Parathyroid adenoma (tissue), 2 donors: ENCODE data around the gene C1QL2.

Experiments used
- H2AFZ ChIP-seq: fragments of 300-600 bp; sonication (generic); one replicate; pipeline ENCODE4 v1.7.0; 2017; ENCODE audit warnings: antibody characterized with exemption, mild to moderate bottlenecking
- H3K27ac ChIP-seq: fragments of 300-600 bp; sonication (generic); one replicate; pipeline ENCODE4 v1.7.0; 2017
- H3K27me3 ChIP-seq: fragments of 300-600 bp; sonication (generic); one replicate; pipeline ENCODE4 v1.7.0; 2017; ENCODE audit warnings: low read length; ENCODE audit not compliant: control insufficient read depth, insufficient read depth
- H3K36me3 ChIP-seq: fragments of 300-600 bp; sonication (generic); one replicate; pipeline ENCODE4 v1.7.0; 2017; ENCODE audit warnings: low read length; ENCODE audit not compliant: control insufficient read depth, insufficient read depth
- H3K4me1 ChIP-seq: fragments of 300-600 bp; sonication (generic); one replicate; pipeline ENCODE4 v1.7.0; 2017; ENCODE audit warnings: control low read depth
- H3K4me2 ChIP-seq: fragments of 300-600 bp; sonication (generic); one replicate; pipeline ENCODE4 v1.7.0; 2017; ENCODE audit warnings: low read length
- H3K4me3 ChIP-seq: fragments of 300-600 bp; sonication (generic); one replicate; pipeline ENCODE4 v1.7.0; 2017; ENCODE audit warnings: low read depth, low read length
- H3K79me2 ChIP-seq: fragments of 300-600 bp; sonication (generic); one replicate; pipeline ENCODE4 v1.7.0; 2017; ENCODE audit warnings: control low read depth
- H3K9ac ChIP-seq: fragments of 300-600 bp; sonication (generic); one replicate; pipeline ENCODE4 v1.7.0; 2017; ENCODE audit warnings: mild to moderate bottlenecking
- H3K9me3 ChIP-seq: fragments of 300-600 bp; sonication (generic); one replicate; pipeline ENCODE4 v1.7.0; 2017; ENCODE audit warnings: low read length; ENCODE audit not compliant: control insufficient read depth
- TF ChIP-seq, protein P1 (sequence below): fragments of 300-600 bp; sonication (generic); IDR thresholded peaks from one replicate; pipeline ENCODE4 v1.7.0; 2017; ENCODE audit warnings: antibody characterized with exemption, mild to moderate bottlenecking
- donor health status: primary hyperparathyroidism.

The C1QL2 gene

DNA sequence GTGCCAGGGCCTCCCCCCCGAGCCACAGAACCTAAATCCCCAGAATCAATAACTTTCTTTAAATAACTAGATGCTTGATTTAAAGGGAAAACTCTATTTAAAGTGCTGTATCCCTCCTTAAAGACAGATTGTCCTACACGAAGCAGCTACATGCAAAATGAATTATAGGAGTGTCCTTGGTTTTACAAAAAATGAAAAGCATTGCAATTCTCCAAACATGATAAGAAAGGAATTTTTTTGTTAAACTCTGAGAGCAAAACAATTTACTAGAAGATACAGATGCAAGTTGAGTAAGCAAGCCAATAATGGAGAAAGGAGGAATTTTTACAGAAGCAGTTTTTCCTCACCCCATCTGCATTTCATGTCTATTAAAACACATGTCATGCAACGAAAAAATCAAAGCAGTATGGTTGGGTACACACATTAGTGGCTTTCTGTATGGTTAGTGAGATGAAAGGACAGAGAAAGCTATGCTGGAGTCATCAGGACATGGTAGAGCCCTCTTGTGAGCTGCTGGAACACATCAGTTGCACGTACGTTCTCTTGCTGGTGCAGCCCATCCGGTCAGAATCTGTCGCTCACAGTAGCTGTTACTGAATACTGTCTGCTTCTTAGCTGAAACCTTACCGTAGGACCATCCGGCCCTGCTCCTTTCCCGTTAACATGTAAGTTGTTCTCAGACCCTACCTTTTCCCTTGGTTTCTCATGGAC lies 39.1 kb upstream of the C1QL2 start:
- no peak overlapping the region for H3K4me3 ChIP-seq
- H3K36me3 ChIP-seq = no peaks in the 10 kb centered on the region
- no peaks in the 10 kb centered on the region for H3K79me2 ChIP-seq
- H3K9ac ChIP-seq = no peak overlapping the region
- H2AFZ ChIP-seq = no peak overlapping the region
- no peak overlapping the region for H3K27ac ChIP-seq
- H3K4me1 ChIP-seq = no peaks in the 10 kb centered on the region
- H3K4me2 ChIP-seq = no peak overlapping the region
- TF ChIP-seq, protein P1, sequence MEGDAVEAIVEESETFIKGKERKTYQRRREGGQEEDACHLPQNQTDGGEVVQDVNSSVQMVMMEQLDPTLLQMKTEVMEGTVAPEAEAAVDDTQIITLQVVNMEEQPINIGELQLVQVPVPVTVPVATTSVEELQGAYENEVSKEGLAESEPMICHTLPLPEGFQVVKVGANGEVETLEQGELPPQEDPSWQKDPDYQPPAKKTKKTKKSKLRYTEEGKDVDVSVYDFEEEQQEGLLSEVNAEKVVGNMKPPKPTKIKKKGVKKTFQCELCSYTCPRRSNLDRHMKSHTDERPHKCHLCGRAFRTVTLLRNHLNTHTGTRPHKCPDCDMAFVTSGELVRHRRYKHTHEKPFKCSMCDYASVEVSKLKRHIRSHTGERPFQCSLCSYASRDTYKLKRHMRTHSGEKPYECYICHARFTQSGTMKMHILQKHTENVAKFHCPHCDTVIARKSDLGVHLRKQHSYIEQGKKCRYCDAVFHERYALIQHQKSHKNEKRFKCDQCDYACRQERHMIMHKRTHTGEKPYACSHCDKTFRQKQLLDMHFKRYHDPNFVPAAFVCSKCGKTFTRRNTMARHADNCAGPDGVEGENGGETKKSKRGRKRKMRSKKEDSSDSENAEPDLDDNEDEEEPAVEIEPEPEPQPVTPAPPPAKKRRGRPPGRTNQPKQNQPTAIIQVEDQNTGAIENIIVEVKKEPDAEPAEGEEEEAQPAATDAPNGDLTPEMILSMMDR = no peak
- no peaks in the 10 kb centered on the region for H3K9me3 ChIP-seq
- H3K27me3 ChIP-seq = no peaks in the 10 kb centered on the region

DNA sequence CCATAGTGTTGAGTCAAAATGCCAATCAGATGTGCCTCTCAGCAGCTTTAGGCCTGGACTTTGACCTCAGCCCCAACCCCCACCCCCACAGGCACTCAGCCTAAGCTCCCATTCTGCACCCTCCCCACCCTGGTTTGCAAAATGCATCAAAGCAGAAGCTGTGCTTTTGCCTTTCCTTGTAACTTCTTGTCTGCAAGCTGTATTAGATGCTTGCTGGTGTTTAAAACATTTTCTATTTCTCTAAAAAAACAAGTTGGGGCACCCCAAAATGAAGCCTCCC lies 38.5 kb upstream of the C1QL2 start:
- Histone ChIP-seq H3K27me3 (no peaks in the 10 kb centered on the region), H3K4me3 (no peak overlapping the region), H3K27ac (no peak overlapping the region), H3K9ac (no peak overlapping the region), H3K79me2 (no peaks in the 10 kb centered on the region), H3K4me1 (no peaks in the 10 kb centered on the region), H2AFZ (no peak overlapping the region), H3K9me3 (no peaks in the 10 kb centered on the region), H3K4me2 (no peak overlapping the region), H3K36me3 (no peaks in the 10 kb centered on the region)
- TF ChIP-seq, protein P1 = no peak

DNA sequence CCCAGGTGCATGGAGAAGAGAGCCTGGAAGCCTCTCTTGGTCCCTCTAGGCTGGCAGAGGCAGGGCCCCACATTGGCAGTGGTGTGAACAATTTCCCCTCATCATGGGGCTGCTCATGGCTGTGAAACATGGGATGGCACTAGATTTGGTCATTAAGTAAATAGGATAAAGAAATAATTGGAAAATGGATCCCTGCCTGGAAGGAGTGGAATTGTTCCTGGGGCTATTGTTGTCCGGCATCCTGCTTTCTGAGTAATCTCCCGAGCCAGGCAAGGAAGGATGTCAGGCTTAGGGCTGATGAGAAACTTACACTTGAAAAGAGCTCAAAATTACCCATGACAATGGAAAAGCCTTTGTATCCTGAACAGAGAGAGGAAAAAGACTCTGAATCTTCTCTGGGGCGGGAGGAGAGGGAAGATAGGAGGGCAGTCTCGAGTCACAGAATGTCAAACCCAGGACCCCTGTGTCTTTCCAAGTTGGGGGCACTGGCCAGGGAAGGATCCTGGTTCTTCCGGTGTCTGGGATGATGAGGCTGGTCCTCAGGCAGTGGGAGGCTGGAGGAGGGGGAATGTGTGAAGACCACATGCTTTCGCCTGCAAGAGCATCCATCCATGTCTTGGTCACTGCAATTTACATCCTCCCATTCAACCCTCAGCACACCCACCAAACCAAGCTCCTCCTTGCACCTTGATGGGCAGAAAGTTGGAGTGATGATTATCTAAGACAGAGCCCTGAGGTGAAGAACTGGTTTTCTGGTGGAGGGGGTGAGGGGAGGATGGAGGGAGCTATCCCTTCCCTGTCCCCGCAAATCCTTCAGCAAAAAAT lies 38.0 kb upstream of the C1QL2 start:
- Histone ChIP-seq H3K27ac (no peak overlapping the region), H3K9ac (no peak overlapping the region), H3K79me2 (no peaks in the 10 kb centered on the region), H3K9me3 (no peaks in the 10 kb centered on the region), H3K36me3 (no peaks in the 10 kb centered on the region), H3K27me3 (no peaks in the 10 kb centered on the region), H3K4me2 (no peak overlapping the region), H3K4me1 (no peaks in the 10 kb centered on the region), H2AFZ (no peak overlapping the region), H3K4me3 (no peak overlapping the region)
- TF ChIP-seq, protein P1 = no peak

DNA sequence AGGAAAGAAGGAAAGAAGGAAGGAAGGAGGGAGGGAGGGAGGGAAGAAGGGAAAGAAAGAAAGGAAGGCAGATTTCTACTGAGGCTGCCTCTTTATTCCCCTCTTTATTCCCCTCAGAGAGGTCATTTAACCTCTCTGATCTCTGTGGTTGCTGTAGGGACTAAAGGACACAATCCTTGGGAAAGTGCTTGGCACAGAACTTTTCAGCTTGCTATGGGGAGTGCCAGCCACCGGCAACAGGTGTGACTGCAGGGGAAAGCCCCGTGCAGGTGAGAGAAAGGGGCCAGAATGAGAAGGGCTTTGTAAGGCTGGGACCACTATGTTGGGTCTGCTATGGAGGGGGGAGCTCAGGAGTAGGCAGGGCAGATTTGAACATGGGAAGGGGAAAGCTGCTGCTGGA lies 37.3 kb upstream of the C1QL2 start:
- TF ChIP-seq, protein P1 = no peak
- H3K9ac ChIP-seq = no peak overlapping the region

DNA sequence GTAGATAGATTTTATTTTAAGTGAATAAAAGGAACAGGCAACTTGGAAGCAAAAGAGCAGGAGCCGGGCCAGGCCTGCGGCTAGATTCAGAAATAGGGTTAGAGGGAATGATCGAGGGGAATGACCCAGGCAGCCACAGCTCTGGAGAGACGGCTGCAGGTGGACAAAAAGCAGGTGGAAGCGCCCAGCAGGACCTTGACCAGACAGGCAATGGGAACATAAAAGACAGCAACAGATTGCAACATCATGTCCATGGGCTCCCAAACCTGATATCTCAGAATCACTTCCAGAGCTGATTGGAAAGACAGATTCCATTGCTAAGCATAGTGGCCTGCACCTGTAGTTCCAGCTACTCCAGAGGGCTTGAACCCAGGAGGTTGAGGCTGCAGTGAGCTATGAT lies 36.5 kb upstream of the C1QL2 start:
- no peaks in the 10 kb centered on the region for H3K36me3 ChIP-seq
- no peak overlapping the region for H2AFZ ChIP-seq
- H3K4me3 ChIP-seq = no peak overlapping the region
- TF ChIP-seq, protein P1 = no peak
- H3K27me3 ChIP-seq = no peaks in the 10 kb centered on the region
- no peaks in the 10 kb centered on the region for H3K79me2 ChIP-seq
- no peak overlapping the region for H3K9ac ChIP-seq
- H3K4me1 ChIP-seq = no peaks in the 10 kb centered on the region
- no peaks in the 10 kb centered on the region for H3K9me3 ChIP-seq
- H3K27ac ChIP-seq = no peak overlapping the region
- H3K4me2 ChIP-seq = no peak overlapping the region

More for the DNA sequence above, 37.3 kb upstream of the C1QL2 start:
- no peaks in the 10 kb centered on the region for H3K4me1 ChIP-seq
- H3K27ac ChIP-seq = no peak overlapping the region
- no peak overlapping the region for H3K4me3 ChIP-seq
- no peaks in the 10 kb centered on the region for H3K27me3 ChIP-seq
- no peak overlapping the region for H3K4me2 ChIP-seq
- H3K36me3 ChIP-seq = no peaks in the 10 kb centered on the region
- H3K9me3 ChIP-seq = no peaks in the 10 kb centered on the region
- H3K79me2 ChIP-seq = no peaks in the 10 kb centered on the region
- no peak overlapping the region for H2AFZ ChIP-seq
